MM.1S (cell line): Measurements from ENCODE around the gene ACOXL.

Experiments used
- CTCF ChIP-seq: fragments of 300-600 bp; sonication (generic); IDR thresholded peaks from 2 replicates; pipeline ENCODE4 v1.5.1; 2016; ENCODE audit warnings: antibody characterized with exemption, low read length, mixed read lengths
- EZH2phosphoT487 ChIP-seq: fragments of 300-600 bp; sonication (generic); IDR thresholded peaks from 2 replicates; pipeline ENCODE4 v1.6.1; 2018; ENCODE audit warnings: antibody characterized with exemption, low read length

- no peak for TF ChIP-seq CTCF
- TF ChIP-seq EZH2phosphoT487: no peak
These were observed 139.3 kb downstream of the ACOXL start for GRCh38 chr2:110871637-110872036.
